ENCODE data around the gene ZBED5.

GRCh38 chr11:10896493-10896892 lies 38.6 kb upstream of the ZBED5 start:
- TF ChIP-seq POLR2AphosphoS5 (IDR thresholded peaks at IDR 0.05) (no peak), POLR2A (IDR thresholded peaks at IDR 0.05; ENCODE audit: low read depth) (no peak), CTCF (IDR thresholded peaks at IDR 0.05) (no peak), EP300 (IDR thresholded peaks at IDR 0.05) (no peak)
